IMR-90 (cell line): ENCODE results near the gene SEPTIN5.

ENCODE experiments used
- CEBPB ChIP-seq: IDR thresholded peaks from 2 replicates; pipeline ENCODE4 v1.6.1; 2012; ENCODE audit warnings: low read depth, low read length, improper control_type of control experiment
- CTCF ChIP-seq: conservative IDR thresholded peaks from 2 replicates; pipeline ENCODE4 v1.5.1; 2012; ENCODE audit warnings: mild to moderate bottlenecking, low read depth, low read length, improper control_type of control experiment
- FOS ChIP-seq: fragments of 150-350 bp; IDR thresholded peaks from 2 replicates; pipeline ENCODE4 v1.6.1; 2016; ENCODE audit warnings: low read depth, low read length
- MAFK ChIP-seq: IDR thresholded peaks from 2 replicates; pipeline ENCODE4 v1.6.1; 2012; ENCODE audit warnings: low read depth, low read length, improper control_type of control experiment
- MXI1 ChIP-seq: IDR thresholded peaks from 2 replicates; pipeline ENCODE4 v1.6.1; 2012; ENCODE audit warnings: low read depth, mild to moderate bottlenecking, low read length, moderate library complexity, borderline replicate concordance
- POLR2A ChIP-seq: IDR thresholded peaks from 2 replicates; pipeline ENCODE4 v1.6.1; 2012; ENCODE audit warnings: mild to moderate bottlenecking, low read depth, low read length

GRCh38 chr22:19769393-19769715 lies 55.1 kb downstream of the SEPTIN5 start:
- TF ChIP-seq CTCF (no peak), CEBPB (no peak), MXI1 (no peak), POLR2A (no peak), FOS (no peak), MAFK (no peak)
